ENCODE measurements around the gene NAA80. TPM values are rescaled to one million over a fixed set of nuclear protein-coding genes. Genes with fewer than 3 reads are reported as not detected.

The NAA80 gene
- total and polyA plus RNA-seq, 2 of the 13 experiments (the other 11 are each of a cell fraction or from before 2014, with no cell fraction given): 3.4 to 8.7 TPM

- TF ChIP-seq SOX13 (IDR thresholded peaks at IDR 0.05): 0 out of 2 replicates have a peak, but pooled peaks have one; percentile 29
- TF ChIP-seq SOX13 (CRISPR knock-in tag; conservative IDR thresholded peaks at IDR 0.05 in 1 of 2, IDR thresholded peaks at IDR 0.05 in 1 of 2): peak in 1 of 2 experiments; percentile 63; a peak in 2 of 4 replicates
- 0 out of 2 replicates have a peak, but pooled peaks have one; percentile 50 for TF ChIP-seq KLF12 (CRISPR knock-in tag; IDR thresholded peaks at IDR 0.05; ENCODE audit: borderline replicate concordance)
- TF ChIP-seq KLF16 (CRISPR knock-in tag; IDR thresholded peaks at IDR 0.05): peak in 1 of 2 experiments; percentile 38; a peak in 1 of 4 replicates
- TF ChIP-seq EP300 (IDR thresholded peaks at IDR 0.05; ENCODE audit: low read depth in 2 of 2, low read length in 2 of 2): peak in 1 of 2 experiments; percentile 62; a peak in 3 of 4 replicates
- TF ChIP-seq EP300 (CRISPR knock-in tag; IDR thresholded peaks at IDR 0.05; ENCODE audit: borderline replicate concordance): 0 out of 2 replicates have a peak, but pooled peaks have one; percentile 44
- no peak for TF ChIP-seq ZNF496 (CRISPR knock-in tag; IDR thresholded peaks at IDR 0.05; ENCODE audit: insufficient replicate concordance)
- 0 out of 2 replicates have a peak, but pooled peaks have one; percentile 24 for TF ChIP-seq ZSCAN31 (CRISPR knock-in tag; IDR thresholded peaks at IDR 0.05; ENCODE audit: low read depth)
- 0 out of 2 replicates have a peak, but pooled peaks have one; percentile 41 for TF ChIP-seq CBFB (CRISPR knock-in tag; IDR thresholded peaks at IDR 0.05)
- no peak for TF ChIP-seq CENPT (CRISPR knock-in tag; IDR thresholded peaks at IDR 0.05; ENCODE audit: low read depth)
- 0 out of 2 replicates have a peak, but pooled peaks have one; percentile 71 for TF ChIP-seq ZNF687 (CRISPR knock-in tag; IDR thresholded peaks at IDR 0.05)
- no peak for TF ChIP-seq SIN3B (IDR thresholded peaks at IDR 0.05; ENCODE audit: low read length)
- TF ChIP-seq NCOA2 (CRISPR knock-in tag; IDR thresholded peaks at IDR 0.05): peak; percentile 63; the same call in 1 of the 2 replicates
- TF ChIP-seq MED1 (CRISPR knock-in tag; IDR thresholded peaks at IDR 0.05): peak; percentile 58
- TF ChIP-seq MAFK (conservative IDR thresholded peaks at IDR 0.05 in 1 of 2, IDR thresholded peaks at IDR 0.05 in 1 of 2; ENCODE audit: low read length in 2 of 2): no peak
- peak; percentile 60; the same call in 1 of the 2 replicates for TF ChIP-seq RXRB (CRISPR knock-in tag; IDR thresholded peaks at IDR 0.05; ENCODE audit: borderline replicate concordance)
- no peak for TF ChIP-seq STAT6 (CRISPR knock-in tag; IDR thresholded peaks at IDR 0.05; ENCODE audit: borderline replicate concordance)
- peak; percentile 66 for TF ChIP-seq HDAC2 (CRISPR knock-in tag; IDR thresholded peaks at IDR 0.05)
- 0 out of 2 replicates have a peak, but pooled peaks have one; percentile 45 for TF ChIP-seq ELF3 (CRISPR knock-in tag; IDR thresholded peaks at IDR 0.05)
- TF ChIP-seq LCORL (IDR thresholded peaks at IDR 0.05): peak; percentile 18; the same call in 1 of the 2 replicates
- TF ChIP-seq LCORL (CRISPR knock-in tag; IDR thresholded peaks at IDR 0.05): peak; percentile 67
- peak; percentile 96 for TF ChIP-seq ZSCAN25 (CRISPR knock-in tag; IDR thresholded peaks at IDR 0.05)
Measured at GRCh38 chr3:50264383-50264963, 34.7 kb downstream of the NAA80 start (continued).
